Fibroblast of lung (primary cell): Measurements from ENCODE around the gene KCNIP1.

ENCODE experiments used
- CTCF ChIP-seq, 2 donors: IDR thresholded peaks in 1 of 2; conservative IDR thresholded peaks in 1 of 2; 1 replicate in 1 of 2; 2 replicates in 1 of 2; pipeline ENCODE4 v1.5.1; 2011 to 2012; ENCODE audit warnings: low read length in 2 of 2, control low read depth in 1 of 2, inconsistent platforms in 1 of 2, low read depth in 1 of 2, mild to moderate bottlenecking in 1 of 2
- EZH2 ChIP-seq: IDR thresholded peaks from 2 replicates; pipeline ENCODE4 v1.5.1; 2012; ENCODE audit warnings: low read length, control low read depth, mild to moderate bottlenecking; ENCODE audit errors: missing control alignments

GRCh38 chr5:170571281-170571731 lies 67.5 kb downstream of the KCNIP1 start:
- TF ChIP-seq EZH2, result no peak
- TF ChIP-seq CTCF (conservative IDR thresholded peaks at IDR 0.05 in 1 of 2, IDR thresholded peaks at IDR 0.05 in 1 of 2; ENCODE audit: low read depth in 1 of 2, low read length in 2 of 2), result no peak
